H9 (cell line): ENCODE data around the gene MAPK8. TPM values are rescaled to one million over a fixed set of nuclear protein-coding genes. Genes with fewer than 3 reads are reported as not detected.

Experiments used
- DNase-seq: peaks from one replicate; pipeline ENCODE4 v3.0.0-alpha.2; 2017
- H2AFZ ChIP-seq: one replicate; pipeline ENCODE4 v1.6.1; 2013; ENCODE audit warnings: mild to moderate bottlenecking, low read length, control low read depth, moderate library complexity
- H2AK5ac ChIP-seq: 2 replicates; pipeline ENCODE4 v1.6.1; 2013; ENCODE audit warnings: low read length, control low read depth, mixed read lengths; ENCODE audit not compliant: insufficient read length
- H2BK120ac ChIP-seq: one replicate; pipeline ENCODE4 v1.6.1; 2013; ENCODE audit warnings: low read depth, mild to moderate bottlenecking, low read length, control low read depth, inconsistent platforms; ENCODE audit not compliant: poor library complexity, severe bottlenecking
- H2BK12ac ChIP-seq: 2 replicates; pipeline ENCODE4 v1.6.1; 2013; ENCODE audit warnings: low read length, control low read depth, mixed read lengths, low read depth; ENCODE audit not compliant: insufficient read length
- H2BK15ac ChIP-seq: 2 replicates; pipeline ENCODE4 v1.6.1; 2013; ENCODE audit warnings: low read depth, low read length, control low read depth
- H2BK20ac ChIP-seq: one replicate; pipeline ENCODE4 v1.6.1; 2013; ENCODE audit warnings: low read depth, mild to moderate bottlenecking, low read length, control low read depth, inconsistent platforms; ENCODE audit not compliant: poor library complexity, severe bottlenecking
- H2BK5ac ChIP-seq: 2 replicates; pipeline ENCODE4 v1.6.1; 2013; ENCODE audit warnings: low read length, control low read depth, mixed read lengths; ENCODE audit not compliant: insufficient read length
- H3K14ac ChIP-seq: 2 replicates; pipeline ENCODE4 v1.6.1; 2013; ENCODE audit warnings: low read length, control low read depth; ENCODE audit not compliant: insufficient read depth
- H3K18ac ChIP-seq: 2 replicates; pipeline ENCODE4 v1.6.1; 2013; ENCODE audit warnings: low read depth, mild to moderate bottlenecking, mixed read lengths, low read length, control low read depth; ENCODE audit not compliant: insufficient read length
- H3K23ac ChIP-seq: 2 replicates; pipeline ENCODE4 v1.6.1; 2013; ENCODE audit warnings: low read length, control low read depth, mixed read lengths, low read depth; ENCODE audit not compliant: insufficient read length
- H3K23me2 ChIP-seq: 2 replicates; pipeline ENCODE4 v1.6.1; 2013; ENCODE audit warnings: low read depth, mild to moderate bottlenecking, mixed read lengths, low read length, control low read depth; ENCODE audit not compliant: insufficient read length, poor library complexity, severe bottlenecking
- H3K27ac ChIP-seq: 2 replicates; pipeline ENCODE4 v1.5.1; 2013; ENCODE audit warnings: low read length, control low read depth, mixed read lengths, low read depth; ENCODE audit not compliant: insufficient read length
- H3K27me3 ChIP-seq: 2 replicates; pipeline ENCODE4 v1.6.1; 2013; ENCODE audit warnings: low read length, control low read depth, inconsistent platforms; ENCODE audit not compliant: insufficient read depth
- H3K4ac ChIP-seq: 2 replicates; pipeline ENCODE4 v1.6.1; 2013; ENCODE audit warnings: low read depth, mild to moderate bottlenecking, control low read depth, inconsistent platforms, low read length, moderate library complexity
- H3K4me1 ChIP-seq: 2 replicates; pipeline ENCODE4 v1.6.1; 2013; ENCODE audit warnings: low read length, control low read depth, inconsistent platforms; ENCODE audit not compliant: insufficient read depth
- H3K4me2 ChIP-seq: 2 replicates; pipeline ENCODE4 v1.6.1; 2013; ENCODE audit warnings: low read length, control low read depth, mixed read lengths; ENCODE audit not compliant: insufficient read length, insufficient read depth
- H3K56ac ChIP-seq: 2 replicates; pipeline ENCODE4 v1.6.1; 2013; ENCODE audit warnings: low read depth, mild to moderate bottlenecking, mixed read lengths, low read length, control low read depth; ENCODE audit not compliant: insufficient read length
- H3K79me1 ChIP-seq: 2 replicates; pipeline ENCODE4 v1.6.1; 2013; ENCODE audit warnings: low read depth, mild to moderate bottlenecking, moderate library complexity, low read length, control low read depth, inconsistent platforms; ENCODE audit not compliant: insufficient read depth, poor library complexity, severe bottlenecking
- H3K79me2 ChIP-seq: 2 replicates; pipeline ENCODE4 v1.6.1; 2013; ENCODE audit warnings: low read length, control low read depth, inconsistent platforms; ENCODE audit not compliant: insufficient read depth
- H3K9ac ChIP-seq: 2 replicates; pipeline ENCODE4 v1.6.1; 2013; ENCODE audit warnings: low read length, control low read depth, mixed read lengths; ENCODE audit not compliant: insufficient read length; ENCODE audit errors: extremely low read depth
- H3K9me3 ChIP-seq: one replicate; pipeline ENCODE4 v1.6.1; 2013; ENCODE audit warnings: low read depth, low read length, inconsistent platforms; ENCODE audit not compliant: control insufficient read depth
- H3T11ph ChIP-seq: one replicate; pipeline ENCODE4 v1.6.1; 2013; ENCODE audit warnings: mild to moderate bottlenecking, low read length, control low read depth, inconsistent platforms
- H4K20me1 ChIP-seq: one replicate; pipeline ENCODE4 v1.6.1; 2013; ENCODE audit not compliant: control insufficient read depth, insufficient read length, insufficient read depth
- H4K5ac ChIP-seq: 2 replicates; pipeline ENCODE4 v1.6.1; 2013; ENCODE audit warnings: low read depth, mild to moderate bottlenecking, mixed read lengths, low read length, control low read depth; ENCODE audit not compliant: insufficient read length
- H4K8ac ChIP-seq: replicated peaks from 2 replicates; pipeline ENCODE4 v1.6.1; 2013; ENCODE audit warnings: low read length, control low read depth, mixed read lengths, low read depth; ENCODE audit not compliant: insufficient read length
- H4K91ac ChIP-seq: 2 replicates; pipeline ENCODE4 v1.6.1; 2013; ENCODE audit warnings: low read depth, mild to moderate bottlenecking, moderate library complexity, mixed read lengths, low read length, control low read depth; ENCODE audit not compliant: insufficient read length
- H3K27ac Mint-ChIP-seq, 3 experiments: 2 replicates in 2 of 3; 3 replicates in 1 of 3; pipeline ENCODE4 v1.8.0; 2020 to 2021; ENCODE audit warnings: mixed read lengths in 3 of 3, mild to moderate bottlenecking in 1 of 3, moderate library complexity in 1 of 3
- H3K27me3 Mint-ChIP-seq: 2 replicates; pipeline ENCODE4 v1.8.0; 2021; ENCODE audit warnings: low read depth, mild to moderate bottlenecking, moderate library complexity, mixed read lengths
- H3K36me3 Mint-ChIP-seq, 3 experiments: 2 replicates in 2 of 3; 3 replicates in 1 of 3; pipeline ENCODE4 v1.8.0; 2020 to 2021; ENCODE audit warnings: low read depth in 3 of 3, mixed read lengths in 3 of 3; ENCODE audit not compliant: insufficient read depth in 1 of 3
- H3K4me1 Mint-ChIP-seq, 2 experiments: 2 replicates each; pipeline ENCODE4 v1.8.0; 2020; ENCODE audit warnings: mixed read lengths in 2 of 2
- H3K4me3 Mint-ChIP-seq, 2 experiments: 2 replicates in 1 of 2; 3 replicates in 1 of 2; pipeline ENCODE4 v1.8.0; 2020 to 2021; ENCODE audit warnings: mild to moderate bottlenecking in 2 of 2, mixed read lengths in 2 of 2, moderate library complexity in 1 of 2
- H3K9me3 Mint-ChIP-seq, 2 experiments: 2 replicates in 1 of 2; 3 replicates in 1 of 2; pipeline ENCODE4 v1.8.0; 2020; ENCODE audit warnings: mild to moderate bottlenecking in 2 of 2, mixed read lengths in 2 of 2, moderate library complexity in 1 of 2
- CTCF ChIP-seq: fragments of 200-600 bp; sonication (generic); conservative IDR thresholded peaks from 3 replicates; pipeline ENCODE4 v1.8.0; 2021; ENCODE audit warnings: antibody characterized with exemption, mild to moderate bottlenecking
- WGBS: extraction: QIAGEN DNeasy Blood & Tissue Kit; methylation state at CpG from one replicate; pipeline ENCODE4 v1.1.7; 2013; ENCODE audit warnings: missing lambda C conversion rate, low lambda C conversion rate, mixed read lengths; ENCODE audit not compliant: insufficient read length; ENCODE audit errors: extremely low coverage; 5-methylcytosine and 5-hydroxymethylcytosine counted together
- total RNA-seq: library from RNA; stranded (reverse); gene quantifications from 2 replicates; pipeline ENCODE4 v1.2.1, GENCODE V29; 2021

MAPK8 gene
- total RNA-seq, 1 experiment from 2014 or later, result 52.0 TPM

DNA sequence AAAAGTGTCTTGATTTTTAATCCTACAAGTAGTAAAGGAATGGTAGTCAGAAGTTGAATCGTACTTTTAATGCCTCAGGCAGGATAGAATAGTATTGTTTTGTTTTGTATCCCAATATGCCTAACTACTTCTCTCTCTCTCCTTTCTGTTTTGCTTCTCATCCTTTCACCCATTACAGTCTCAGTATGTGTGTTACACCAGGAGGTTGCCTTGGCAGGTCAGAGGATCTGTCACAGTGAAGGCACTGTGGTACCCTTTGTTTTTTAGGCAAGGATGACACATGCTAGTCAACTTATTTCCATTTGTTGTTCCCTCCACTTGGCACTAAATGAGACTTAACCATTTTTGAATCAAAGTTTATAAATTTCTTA is 94.4 kb downstream of the MAPK8 start:
- H3K9me3 ChIP-seq, result no peaks in the 10 kb centered on the region
- H3K14ac ChIP-seq, result no peak overlapping the region
- H3K27me3 ChIP-seq, result no peaks in the 10 kb centered on the region
- H2BK5ac ChIP-seq, result no peak overlapping the region
- peaks cover 7% of the 10 kb centered on the region; the same call in 1 of the 2 replicates for H3K4me1 ChIP-seq
- TF ChIP-seq CTCF, result no peak
- no peaks in the 10 kb centered on the region for H3K79me1 ChIP-seq
- no peak overlapping the region for H3K4me2 ChIP-seq
- no peak overlapping the region for H3K9ac ChIP-seq
- no peak overlapping the region for H3K18ac ChIP-seq
- H3K27ac Mint-ChIP-seq, result peak overlapping the region in 2 of 3 experiments; percentile 64 to 83; a peak in 3 of 7 replicates
- H3K4me3 Mint-ChIP-seq, result no peak overlapping the region
- H3K23me2 ChIP-seq, result no peaks in the 10 kb centered on the region
- no CpG with 5 or more reads among the region's 1 CpG for WGBS
- no peaks in the 10 kb centered on the region for H4K20me1 ChIP-seq
- H3K56ac ChIP-seq, result no peak overlapping the region
- no peak overlapping the region for H3K27ac ChIP-seq
- no peak overlapping the region for H4K5ac ChIP-seq
- no peak overlapping the region for H4K8ac ChIP-seq
- no peak overlapping the region for H2BK12ac ChIP-seq
- no peak for DNase-seq
- H4K91ac ChIP-seq, result no peak overlapping the region
- no peak overlapping the region for H3T11ph ChIP-seq
- no peak overlapping the region for H2BK20ac ChIP-seq
- H2BK15ac ChIP-seq, result no peak overlapping the region
- H3K4ac ChIP-seq, result no peak overlapping the region
- no peaks in the 10 kb centered on the region for H3K27me3 Mint-ChIP-seq
- peaks cover 3 to 4% (median 3%) of the 10 kb centered on the region in 3 experiments; a peak in 5 of 7 replicates for H3K36me3 Mint-ChIP-seq
- no peak overlapping the region for H2BK120ac ChIP-seq
- H3K79me2 ChIP-seq, result no peaks in the 10 kb centered on the region
- no peak overlapping the region for H3K23ac ChIP-seq
- peaks cover 33 to 43% of the 10 kb centered on the region in 2 experiments for H3K4me1 Mint-ChIP-seq
- H3K9me3 Mint-ChIP-seq, result no peaks in the 10 kb centered on the region
- no peak overlapping the region for H2AK5ac ChIP-seq
- H2AFZ ChIP-seq, result no peak overlapping the region
